Measurements from ENCODE around the gene RRP7A.

DNA sequence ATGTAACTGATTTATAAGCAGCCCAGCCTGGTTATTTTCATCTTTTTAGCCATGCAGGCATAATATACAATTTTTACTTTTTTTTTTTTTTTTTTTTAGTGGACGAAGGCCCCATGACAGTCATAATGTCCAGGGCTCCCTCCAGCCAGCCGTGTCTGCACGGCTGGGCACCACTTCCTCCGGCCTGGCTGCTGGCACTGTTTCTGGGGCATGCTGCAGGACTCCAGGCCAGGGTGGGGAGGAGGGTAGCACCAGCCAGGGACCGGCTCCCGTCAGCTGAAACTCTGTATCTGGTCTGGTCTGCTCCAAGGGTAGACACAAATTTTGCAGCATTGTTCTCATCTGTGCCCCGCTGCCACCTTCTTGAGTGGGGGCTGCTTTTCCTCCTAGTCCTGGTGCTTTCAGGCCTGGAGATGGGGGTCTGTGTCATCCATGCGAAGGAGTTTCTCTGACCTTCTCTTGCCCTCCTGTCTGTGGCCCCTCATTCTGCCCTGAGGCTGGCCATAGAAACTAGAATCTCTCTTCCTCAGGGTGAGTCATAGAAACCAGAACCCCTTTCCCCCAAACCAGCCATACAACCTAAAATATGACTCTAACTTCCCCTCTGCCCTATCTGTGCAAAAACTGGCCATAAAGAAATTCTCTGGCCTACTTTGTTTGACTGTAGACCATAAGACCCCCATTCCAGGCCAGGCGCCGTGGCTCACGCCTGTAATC is 9.2 kb upstream of the RRP7A start:
- TF ChIP-seq CTCF (IDR thresholded peaks at IDR 0.05), result no peak
- TF ChIP-seq POLR2A (IDR thresholded peaks at IDR 0.05), result no peak

All from thyroid gland (tissue), 4 donors.